GM19328 (cell line): Measurements from ENCODE around the gene GNPAT.
"Not testable (repeated sequence)": the region's sequence is repeated elsewhere in the genome, so short reads cannot be mapped to it uniquely, and the experiment has no call there.

Experiments used
- ATAC-seq: cut with Tn5 transposase; IDR thresholded peaks from one replicate; pipeline ENCODE4 v1.9.1; 2021; ENCODE audit warnings: mild to moderate bottlenecking, moderate library complexity; ENCODE audit not compliant: unreplicated experiment

Gene GNPAT

DNA sequence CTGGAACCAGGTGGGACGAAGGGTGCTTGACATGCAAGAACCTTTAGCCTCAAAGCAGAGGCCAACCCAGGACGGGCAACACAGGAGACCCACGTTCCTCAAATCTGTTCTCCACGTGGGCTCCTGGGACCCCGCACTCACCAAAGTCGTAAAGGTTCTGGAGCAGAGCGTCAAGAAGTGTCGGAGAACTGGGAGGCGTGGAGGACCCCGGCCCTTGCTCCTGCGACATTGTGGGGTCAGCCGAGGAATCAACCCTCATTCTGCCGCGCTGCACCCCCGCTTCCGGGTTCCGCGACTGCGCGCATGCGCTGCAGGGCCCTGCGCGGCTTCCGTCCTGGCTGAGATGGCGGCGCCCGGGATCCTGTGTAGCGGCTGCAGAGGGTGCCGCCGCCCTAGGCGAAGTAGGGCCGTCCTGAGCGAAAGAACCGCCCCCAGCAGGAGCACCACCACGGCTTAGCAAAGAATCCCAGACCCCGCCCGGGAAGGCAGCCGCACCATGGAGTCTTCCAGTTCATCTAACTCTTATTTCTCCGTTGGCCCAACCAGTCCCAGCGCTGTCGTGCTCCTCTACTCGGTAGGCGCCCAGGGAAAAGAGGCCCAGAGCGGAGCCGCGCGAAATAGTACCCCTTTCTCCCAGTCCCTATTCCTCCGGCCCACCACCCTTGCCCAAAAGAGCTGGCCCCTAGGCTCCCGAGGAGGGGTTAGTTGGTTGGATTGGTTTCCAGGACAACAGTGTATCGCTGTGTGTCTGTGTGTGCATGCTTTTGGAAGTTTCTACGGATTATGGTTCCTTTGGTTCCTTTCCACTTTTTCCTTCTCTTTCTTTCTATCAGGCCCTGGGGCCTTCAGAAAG lies at the start of gene GNPAT:
Gene GNPAT (plus strand): TSS at position 330 of the 853 bp plus-strand sequence. CDS start 167 bp downstream, at position 497.
- ATAC-seq: peak; percentile 94

DNA sequence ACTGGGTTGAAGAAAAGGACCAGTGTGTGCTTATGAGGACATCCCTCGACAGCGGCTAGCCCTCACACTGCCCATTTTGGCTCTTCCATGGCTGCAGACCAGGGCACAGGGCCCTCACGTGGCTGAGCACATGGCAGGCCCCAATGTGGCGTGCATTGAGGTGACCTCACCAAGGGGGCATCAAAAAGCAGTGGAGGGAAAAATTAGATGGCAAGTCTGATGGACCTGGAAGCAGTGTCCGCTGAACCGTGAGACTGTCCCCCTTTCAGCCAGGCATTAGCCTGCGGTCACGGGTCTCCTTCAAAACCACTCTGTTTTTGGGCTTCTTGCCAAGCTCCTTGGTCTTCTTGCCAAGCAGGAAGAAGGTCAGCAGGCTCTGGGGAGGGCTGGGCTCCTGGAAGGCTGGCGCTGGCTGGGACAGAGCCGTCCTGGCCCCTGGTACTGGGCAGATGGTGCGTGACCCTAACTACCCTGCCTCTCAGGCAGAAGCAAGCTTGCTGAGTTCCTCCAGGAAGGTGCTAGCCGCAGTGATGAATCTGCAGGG lies 48.3 kb upstream of the GNPAT start:
- no peak for ATAC-seq

DNA sequence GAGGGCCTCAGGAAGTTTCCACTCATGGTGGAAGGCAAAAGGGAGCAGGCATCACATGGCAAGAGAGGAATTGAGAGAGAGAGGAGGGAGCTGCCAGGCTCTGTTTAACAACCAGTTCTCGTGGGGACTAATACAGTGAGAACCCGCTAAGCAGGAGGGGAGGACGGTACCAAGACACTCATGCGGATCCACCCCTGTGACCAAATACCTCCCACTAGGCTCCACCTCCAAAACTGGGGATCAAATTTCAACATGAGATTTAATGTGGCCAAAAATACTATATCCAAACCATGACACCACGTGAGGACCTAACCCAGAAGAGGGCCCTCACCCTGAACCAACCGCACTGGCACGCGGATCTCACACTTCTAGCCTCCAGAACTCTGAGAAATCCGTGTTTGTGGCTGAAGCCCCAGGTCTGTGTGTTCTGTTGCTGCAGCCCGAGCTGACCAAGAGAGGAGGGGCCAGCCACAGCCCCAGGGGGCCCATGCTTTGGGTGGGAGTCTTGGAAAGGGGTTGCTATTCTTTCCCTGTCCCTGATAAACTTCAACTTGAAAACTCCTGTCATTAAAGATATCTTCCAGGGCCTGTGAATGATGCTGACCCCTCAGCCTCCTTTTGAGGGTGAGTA lies 47.2 kb upstream of the GNPAT start:
- no peak for ATAC-seq

DNA sequence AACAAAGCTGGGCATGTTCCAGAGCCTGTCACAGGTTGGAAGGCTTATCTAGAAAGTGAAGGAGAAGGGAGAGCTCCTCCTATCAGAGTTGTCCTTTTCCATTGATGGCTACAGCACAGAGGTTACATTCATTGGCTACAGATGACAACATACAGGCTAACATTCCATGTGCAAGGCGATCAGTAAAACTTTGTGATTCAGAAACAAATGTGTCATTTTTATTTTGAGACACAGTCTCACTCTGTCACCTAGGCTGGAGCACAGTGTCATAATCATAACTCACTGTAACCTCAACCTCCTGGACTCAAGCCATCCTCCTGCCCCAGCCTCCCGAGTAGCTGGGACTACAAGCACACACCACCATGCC lies 46.6 kb upstream of the GNPAT start:
- ATAC-seq: no peak

DNA sequence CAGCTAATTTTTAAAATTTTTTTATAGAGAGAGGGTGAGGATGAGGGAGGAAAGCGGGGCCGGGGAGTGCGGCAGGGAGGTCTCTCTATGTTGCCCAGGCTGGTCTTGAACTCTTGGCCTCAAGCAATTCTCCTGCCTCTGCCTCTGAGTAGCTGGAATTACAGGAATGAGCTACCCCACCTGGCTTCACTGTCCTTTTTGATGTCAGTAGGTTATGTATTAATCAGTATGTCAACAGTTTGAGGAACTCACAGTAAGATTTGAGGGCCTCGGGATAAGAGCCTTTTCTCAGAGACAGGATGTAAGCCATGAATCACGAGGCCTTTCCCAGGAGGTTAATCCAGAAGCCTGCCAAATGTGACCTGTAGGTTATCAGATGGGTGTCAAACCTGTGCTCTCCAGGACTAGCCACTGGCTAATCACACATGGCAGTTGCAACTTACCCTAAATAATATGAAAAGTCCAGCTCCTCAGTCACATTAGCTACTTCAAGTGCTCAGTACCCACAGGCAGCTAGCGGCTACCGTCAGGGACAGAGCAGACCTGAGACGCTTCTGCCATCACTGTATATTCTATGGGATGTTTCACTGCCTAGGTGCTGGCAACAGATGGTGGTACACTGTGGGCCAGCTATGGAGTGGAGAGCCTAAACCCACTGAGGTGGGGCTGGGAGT lies 46.0 kb upstream of the GNPAT start:
- no peak for ATAC-seq

DNA sequence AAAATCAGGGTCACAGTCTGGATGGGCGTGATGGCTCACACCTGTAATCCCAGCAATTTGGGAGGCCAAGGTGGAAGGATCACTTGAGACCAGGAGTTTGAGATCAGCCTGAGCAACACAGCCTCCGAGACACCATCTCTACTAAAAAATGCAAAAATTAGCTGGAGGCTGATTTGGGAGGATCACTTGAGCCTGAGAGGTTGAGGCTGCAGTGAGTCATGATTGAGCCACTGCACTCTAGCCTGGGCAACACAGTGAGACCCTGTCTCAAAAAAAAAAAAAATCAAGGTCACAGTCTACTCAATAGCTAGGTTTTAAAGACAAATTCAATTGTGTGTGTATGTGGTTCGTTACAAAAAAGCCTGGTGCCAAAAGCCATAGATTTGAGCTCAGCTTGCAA lies 44.7 kb upstream of the GNPAT start:
- ATAC-seq: no peak

DNA sequence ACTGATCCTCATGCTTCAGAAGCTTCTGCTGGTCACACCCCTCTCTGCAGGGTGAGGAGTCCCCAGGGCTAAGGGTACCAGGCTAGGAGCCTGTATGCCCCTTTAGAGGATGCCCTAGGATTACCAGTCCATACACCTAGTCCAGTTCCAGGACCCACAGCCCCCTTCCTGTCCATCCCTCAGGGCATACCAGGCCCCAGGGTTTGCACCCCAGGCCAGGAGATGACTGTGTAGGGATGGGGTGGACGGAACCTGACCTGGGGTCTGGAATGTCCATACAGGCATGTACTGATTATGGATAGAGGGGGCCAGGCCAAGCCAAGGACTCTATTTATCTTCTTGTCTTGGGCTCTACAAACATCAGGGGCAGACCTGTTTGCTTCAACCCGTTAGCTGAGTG lies 44.3 kb upstream of the GNPAT start:
- ATAC-seq: no peak

DNA sequence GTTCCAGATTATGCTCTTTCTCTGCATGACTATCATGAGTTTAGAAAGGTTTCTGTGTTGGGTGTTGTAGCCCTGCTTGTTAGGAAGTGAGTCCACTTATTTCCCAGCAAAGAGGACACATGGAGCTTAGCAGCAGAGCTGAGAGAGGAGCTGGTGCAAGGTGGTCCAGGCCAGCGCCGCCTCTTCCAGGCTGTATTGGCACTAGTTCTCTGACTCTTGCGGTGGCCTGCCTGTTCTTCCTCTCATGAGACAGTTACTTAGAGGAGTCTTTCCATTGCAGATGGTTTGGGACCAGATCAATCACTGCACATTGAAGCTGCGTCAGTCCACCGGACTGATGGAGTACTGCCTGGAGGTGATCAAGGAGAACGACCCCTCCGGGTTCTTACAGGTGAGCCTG lies 41.1 kb upstream of the GNPAT start:
- ATAC-seq: no peak

DNA sequence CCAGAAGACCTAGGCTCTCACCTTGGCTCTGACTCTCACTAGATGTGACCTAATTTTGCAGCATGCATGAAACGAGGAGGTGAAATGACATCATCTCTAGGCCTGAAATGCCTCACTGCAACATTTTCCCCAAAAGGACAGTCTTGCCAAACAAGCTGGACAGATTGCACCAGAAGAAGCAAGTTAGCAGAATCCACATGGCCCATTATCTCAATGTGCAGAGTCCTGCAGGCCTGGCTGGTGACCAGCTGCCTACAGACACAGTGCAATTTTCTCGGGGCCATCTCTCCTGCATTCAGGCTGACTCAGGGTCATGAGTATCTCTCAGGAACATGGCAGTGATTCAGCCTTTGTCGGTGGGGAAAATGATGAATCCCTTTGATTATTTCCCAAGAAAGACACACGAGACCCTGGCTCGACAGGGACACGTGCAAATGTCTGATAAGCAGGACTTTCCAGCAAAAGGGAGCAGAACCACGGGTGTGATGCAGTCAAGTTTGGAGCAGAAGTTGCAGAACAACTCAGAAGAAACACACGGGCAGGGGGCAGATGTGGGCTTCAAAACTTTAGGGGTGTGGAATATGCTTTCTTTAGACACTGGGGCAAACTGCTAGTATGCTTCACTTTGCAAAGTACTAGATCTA lies 40.5 kb upstream of the GNPAT start:
- no peak for ATAC-seq

DNA sequence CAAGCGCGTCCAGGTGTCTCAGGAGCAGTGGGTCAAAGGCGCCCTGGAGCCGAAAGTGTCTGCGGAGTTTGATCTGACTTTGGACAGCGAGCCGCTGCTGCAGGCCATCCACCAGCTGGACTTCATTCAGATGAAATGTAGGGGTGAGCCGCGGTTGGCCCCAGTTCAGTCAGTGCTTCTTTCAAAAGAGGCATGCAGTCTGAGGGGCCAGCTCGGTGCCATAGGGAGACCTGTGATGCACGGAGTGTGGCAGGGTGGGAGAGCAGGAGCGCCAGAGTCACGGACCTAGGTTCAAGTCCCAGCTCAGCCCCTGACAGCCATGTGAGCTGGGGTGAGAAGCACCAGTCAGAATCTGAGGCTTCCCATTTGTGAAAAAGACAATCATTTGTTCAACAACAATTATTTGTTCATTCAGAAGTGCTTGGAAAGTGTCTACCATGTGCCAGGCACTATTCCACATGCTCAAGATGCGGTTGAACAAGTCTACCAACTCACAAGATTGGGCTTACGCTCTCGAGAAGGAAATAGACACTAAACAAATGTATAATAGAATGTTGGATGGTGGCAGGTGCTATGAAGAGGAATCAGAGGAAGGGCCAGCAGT lies 39.5 kb upstream of the GNPAT start:
- no peak for ATAC-seq

DNA sequence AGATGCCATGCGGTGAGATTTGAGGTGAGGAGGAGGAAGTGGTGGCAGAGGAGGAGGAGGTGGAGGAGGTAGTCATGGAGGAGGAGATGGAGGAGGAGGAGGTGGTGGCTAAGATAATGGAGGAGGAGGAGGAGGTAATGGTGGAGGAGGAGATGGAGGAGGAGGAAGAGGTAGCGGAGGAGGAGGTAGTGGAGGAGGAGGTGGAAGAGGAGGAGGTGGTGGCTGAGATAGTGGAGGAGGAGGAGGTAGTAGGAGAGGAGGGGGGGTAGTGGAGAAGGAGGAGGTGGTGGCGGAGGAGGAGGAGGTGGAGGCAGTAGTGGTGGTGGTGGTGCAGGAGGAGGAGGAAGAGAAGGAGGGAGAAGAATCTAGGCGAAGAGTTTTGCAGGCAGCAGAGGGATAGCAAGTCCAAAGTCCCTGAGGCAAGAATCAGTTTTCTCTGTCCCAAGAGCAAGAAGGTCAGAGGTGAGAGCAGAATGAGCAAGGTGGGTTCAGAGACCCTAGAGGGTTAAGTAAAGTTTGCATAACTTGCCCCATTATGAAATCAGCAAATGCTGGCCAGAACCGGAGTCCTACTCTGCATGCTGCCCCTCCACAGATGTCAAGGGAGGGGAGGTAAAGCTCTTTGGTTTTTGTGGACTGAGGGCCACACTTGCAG lies 38.9 kb upstream of the GNPAT start:
- no peak for ATAC-seq

DNA sequence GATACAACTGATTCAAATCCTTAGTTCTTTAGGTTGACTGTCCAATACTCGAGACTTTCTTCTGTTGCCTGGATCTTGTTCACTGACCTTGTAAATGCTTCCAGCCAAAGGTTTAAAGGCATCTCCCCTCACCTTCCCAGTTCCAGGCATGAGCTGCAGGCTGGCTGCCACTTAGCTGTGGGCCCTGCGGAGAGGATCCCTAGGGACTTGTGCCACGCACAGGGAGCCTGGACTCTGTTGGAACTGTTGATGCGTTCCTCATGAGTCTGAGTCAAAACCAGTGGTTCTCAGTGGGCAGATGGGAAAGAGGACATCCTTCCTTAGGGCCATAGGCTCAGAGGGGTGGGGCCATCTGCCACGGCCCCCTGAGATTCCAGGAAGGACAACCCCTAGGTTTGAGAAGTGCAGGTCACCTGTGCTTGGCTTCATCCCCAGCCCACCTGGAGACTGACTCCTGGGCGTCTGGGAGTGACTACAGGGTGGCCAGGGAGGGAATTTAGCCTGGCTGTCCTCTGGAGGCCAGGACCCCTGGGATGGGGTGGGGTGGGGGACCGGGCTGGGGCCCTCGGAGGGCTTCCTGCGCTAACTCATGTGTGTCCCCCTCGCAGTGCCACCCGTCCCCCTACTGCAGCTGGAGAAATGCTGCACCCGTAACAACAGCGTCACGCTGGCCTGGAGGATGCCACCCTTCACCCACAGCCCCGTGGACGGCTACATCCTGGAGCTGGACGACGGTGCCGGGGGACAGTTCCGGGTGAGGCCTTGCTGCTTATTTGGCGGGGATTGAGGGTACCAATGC lies 37.6 kb upstream of the GNPAT start:
- ATAC-seq: no peak

DNA sequence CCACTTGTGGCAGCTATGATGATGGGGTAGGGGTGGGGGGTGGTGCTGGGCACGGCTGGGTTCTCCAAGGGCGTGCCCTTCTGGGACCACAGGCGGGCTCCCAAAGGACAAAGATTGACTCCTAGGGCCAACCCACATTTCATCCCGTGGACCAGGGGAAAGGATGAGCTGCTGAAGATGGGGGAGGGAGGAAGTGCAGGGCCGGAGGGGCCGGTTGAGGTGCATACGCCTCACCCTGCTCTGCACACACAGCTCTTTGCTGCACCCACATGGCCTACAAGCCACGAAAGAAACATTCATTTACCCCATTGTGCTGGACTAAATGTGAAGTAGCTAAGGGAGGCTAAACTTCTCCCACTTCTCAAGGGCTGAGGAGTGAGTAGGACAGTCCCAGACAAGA lies 34.2 kb upstream of the GNPAT start:
- ATAC-seq: no peak

DNA sequence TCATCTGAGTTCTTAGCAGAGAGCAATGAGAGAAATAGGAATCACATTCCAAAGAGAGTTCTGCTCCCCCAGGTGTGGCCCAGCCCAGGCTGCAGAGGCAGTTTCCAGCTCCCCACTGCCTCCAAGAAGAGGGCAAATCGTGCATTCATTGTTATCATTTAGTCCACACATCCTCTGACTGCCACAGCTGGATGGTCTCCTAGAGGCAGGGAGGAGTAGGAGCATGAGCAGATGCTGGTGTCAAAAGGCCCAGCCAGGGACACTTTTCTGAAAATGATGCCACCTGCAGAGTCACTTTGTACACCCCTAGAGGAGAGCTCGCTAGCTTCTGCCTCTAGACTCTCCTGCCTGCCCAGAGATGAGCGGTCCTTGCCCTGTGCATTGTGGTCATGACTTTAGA lies 33.6 kb upstream of the GNPAT start:
- ATAC-seq: no peak

DNA sequence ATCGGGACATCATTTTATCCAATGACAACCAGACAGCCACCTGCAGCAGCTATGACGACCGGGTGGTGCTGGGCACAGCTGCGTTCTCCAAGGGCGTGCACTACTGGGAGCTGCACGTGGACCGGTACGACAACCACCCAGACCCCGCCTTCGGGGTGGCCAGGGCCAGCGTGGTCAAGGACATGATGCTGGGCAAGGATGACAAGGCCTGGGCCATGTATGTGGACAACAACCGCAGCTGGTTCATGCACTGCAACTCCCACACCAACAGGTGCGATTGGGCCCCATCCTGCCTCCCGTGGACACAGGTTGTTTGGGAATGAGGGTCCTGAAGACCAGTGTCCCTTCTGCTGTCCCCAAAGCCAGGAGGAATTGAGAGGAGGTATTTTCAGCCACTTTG lies 32.0 kb upstream of the GNPAT start:
- ATAC-seq: no peak

DNA sequence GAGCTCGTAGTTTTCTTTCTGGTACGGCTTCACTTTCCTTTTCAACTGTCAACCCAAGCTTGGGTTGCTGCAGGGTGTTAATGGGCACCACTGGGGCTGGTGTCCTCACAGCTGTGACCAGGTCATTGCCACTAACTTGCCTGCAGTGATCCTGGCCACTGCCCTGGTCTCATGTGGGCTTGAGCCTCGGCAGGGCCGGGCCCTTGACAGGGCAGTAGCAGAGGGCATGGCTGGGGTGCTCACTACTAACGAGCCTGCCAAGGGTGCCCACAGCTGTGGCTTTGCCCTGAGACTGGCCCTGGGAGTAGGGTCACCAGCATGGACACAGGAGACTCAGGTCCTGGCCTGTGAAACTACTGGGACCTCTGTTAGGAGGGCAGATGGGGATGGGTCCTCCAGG lies 31.5 kb upstream of the GNPAT start:
- no peak for ATAC-seq

DNA sequence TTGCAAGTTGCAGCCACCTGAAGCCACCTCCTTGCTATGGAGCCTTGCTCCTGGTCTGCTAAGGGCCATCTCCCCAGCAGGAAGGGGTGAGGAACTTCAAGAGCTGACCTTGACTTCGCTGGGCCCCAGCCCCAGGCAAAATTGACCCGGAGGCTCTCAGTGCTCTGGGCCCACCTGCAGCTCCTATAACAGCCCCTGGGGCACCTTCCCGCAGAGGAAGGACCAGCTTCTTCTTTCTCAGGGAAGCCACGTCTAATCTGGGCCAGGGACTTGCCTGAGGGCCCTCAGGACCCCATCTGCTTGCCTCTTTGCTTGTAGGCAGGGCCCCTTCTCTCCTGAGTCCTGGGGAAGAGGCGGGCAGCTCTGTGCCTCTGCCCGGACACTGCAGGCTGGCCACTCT lies 30.9 kb upstream of the GNPAT start:
- no peak for ATAC-seq

DNA sequence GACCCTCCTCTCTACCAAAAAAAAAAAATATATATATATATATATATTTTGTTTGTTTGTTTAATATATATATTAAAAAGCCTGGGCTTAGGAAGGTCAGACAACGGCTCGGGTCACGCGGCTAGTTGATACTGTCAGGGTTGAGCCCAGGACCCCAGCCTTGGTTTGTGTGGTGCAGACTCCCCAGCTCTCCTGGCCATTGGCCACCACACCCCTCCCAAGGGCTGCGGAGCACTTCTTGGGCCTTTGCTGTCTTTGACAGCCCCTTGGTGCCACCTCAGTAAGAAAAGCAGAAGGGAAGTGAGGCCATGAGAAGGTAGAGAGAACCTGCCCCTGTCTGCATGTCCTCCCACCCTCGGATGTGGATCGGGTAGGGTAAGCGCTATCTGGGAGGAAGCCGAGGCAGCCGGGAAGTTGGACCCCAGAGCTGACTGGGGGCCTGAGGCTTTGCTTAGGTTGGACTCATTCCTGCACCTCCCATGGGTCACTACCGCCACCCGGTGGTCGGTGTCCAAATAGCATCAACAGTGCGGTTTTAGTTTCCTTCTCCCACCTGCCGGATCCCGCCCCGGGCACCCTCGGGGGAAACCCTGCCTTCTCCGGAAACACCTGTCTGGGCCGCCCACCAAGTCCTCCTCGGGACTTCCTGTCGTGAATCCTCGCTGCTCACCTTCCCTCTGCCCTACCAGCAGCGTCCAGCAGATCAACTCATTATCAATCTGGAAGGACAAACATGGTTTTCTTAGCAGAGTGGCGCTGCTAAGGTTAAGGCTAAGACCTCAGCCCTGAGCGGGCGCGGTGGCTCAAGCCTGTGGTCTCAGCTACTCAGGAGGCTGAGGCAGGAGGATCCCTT lies 29.8 kb upstream of the GNPAT start:
- peak; percentile 82 for ATAC-seq

DNA sequence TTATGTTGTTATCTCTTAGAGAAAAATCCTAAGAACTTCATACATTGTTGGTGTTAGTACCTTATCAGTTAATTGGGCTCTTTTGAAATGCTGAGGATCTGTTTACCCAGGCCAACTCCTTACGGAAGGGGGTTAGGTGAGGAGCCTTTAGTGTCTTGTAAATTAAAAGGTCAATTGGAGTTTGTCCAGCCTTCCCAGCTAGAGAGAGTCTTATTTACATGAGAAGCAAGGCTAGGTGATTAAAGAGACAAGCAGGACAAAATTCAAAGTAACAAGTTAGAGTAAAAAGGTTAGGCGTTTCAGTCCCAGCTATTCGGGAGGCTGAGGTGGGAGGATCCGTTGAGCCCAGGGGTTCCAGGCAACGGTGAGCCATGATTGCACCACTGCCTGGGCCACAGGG lies 28.7 kb upstream of the GNPAT start:
- ATAC-seq: not testable (repeated sequence)
